ENCODE measurements around the gene TMEM51.
A peak's percentile ranks its signal among the peaks of the same experiment; 100 is the strongest.
"Not testable (repeated sequence)": the region's sequence is repeated elsewhere in the genome, so short reads cannot be mapped to it uniquely, and the experiment has no call there.

TMEM51 gene

DNA sequence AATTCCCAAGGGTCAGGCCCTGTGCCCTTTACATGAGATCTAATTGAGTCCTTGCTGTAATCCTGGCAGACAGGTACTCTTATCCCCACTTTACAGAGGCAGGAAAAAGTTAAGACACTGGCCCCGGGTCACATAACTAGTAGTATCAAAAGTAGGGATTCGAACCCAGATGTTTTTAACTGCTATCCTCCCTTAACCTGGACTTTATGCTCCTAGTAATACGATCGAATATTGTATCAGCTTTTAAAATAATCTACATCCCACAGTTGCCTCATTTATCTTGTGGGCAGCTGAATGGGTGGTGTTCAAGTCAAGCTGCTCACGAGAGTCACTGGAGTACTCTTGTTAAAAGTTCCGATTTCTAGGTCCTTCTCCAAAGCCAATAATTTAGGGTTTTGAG, 25.5 kb upstream of the TMEM51 start:
- DNase-seq (ENCODE audit: low read depth): no peak

DNA sequence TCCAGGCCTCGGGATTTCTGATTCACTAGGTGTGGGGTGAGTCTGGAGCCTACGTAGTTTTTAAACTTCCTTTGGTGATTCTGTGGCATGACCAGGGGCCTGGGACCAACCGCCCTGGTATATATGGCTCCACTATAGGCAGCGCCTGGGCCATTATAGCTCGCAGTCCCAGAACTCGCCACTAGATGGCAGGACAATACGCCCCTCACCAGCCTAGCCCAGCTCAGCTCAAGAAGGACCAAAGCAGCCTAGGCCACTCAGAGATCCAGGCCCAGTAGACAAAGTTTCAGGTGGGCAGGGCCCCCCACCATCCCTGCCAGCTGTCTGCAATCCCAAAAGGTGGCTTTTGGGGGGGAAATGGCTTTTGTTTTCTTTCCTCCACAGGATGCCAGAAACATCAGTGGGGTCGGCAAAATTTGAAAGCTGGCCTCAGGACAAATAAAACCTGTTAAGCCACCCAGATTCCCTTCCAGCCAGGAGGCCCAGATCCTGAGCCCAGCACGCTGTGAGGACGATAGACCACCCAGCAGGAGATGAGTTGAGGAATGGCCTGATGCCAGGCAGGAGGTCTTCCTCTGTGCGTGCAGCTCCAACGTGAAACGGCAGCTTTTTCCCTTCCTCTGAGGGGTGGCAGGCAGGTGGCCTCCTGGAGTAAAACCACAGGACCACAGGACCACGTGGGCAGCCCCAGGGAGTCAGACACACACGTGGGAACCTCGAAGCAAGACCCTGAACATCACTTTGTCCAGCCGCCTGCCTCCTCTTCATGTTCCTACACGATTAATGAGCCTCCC, 24.8 kb upstream of the TMEM51 start:
- DNase-seq (ENCODE audit: low read depth): peak; percentile 30

DNA sequence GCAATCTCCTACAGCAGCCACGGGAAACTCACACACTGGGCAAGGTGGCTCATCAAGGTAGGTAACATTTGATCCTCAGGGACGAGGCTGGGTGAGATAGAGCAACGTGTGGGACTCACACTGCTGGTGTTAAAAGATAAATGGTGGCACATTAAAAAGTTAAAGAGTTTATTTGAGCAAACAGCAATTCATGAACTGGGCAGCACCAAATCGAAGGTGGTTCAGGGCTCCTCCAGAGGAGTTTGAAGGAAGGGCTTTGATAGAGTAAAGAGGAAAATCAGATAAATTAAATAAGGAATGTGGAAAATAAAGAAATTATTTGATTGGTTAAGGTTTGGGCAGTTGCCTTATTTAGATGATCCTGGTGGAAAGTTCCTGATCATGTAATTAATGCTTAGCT, 23.6 kb upstream of the TMEM51 start:
- no peak for DNase-seq (ENCODE audit: low read depth)

DNA sequence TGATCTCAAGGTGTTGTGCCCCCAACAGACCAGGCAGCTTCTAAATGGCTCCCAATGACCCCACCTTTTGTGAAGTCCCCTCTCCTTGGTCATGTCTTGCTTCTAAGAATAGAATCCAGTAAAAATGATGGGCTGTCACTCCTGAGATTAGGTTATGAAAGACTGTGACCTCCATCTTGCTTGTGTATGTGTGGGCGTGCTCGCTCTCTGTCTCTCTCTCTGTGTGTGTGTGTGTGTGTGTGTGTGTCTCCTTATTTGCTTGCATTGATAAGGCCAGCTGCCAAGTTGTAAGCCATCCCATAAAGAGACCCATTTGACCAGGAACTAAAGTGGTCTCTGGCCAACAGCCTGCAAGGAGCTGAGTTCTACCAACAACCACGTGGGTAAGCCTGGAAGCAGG, 22.9 kb upstream of the TMEM51 start:
- DNase-seq (ENCODE audit: low read depth): no peak

DNA sequence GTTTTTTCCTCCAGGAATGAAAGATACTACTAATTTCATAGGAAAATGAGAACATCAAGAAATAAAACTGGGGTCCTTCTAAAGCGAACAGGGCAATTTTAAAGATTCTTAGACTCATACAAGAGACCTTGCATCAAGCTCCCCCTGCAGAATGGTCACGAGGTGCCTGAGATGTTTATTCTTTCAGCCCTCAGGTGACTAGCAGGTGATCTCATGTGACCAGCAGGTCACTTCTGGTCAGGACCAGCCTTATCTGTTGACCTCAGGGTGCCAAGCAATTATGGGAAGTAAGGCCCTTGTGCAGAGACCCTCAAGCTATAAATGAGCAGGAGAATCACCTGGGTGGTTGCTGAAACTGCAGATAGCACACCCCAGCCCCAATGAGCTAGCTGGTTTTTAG, 20.6 kb upstream of the TMEM51 start:
- no peak for DNase-seq (ENCODE audit: low read depth)

DNA sequence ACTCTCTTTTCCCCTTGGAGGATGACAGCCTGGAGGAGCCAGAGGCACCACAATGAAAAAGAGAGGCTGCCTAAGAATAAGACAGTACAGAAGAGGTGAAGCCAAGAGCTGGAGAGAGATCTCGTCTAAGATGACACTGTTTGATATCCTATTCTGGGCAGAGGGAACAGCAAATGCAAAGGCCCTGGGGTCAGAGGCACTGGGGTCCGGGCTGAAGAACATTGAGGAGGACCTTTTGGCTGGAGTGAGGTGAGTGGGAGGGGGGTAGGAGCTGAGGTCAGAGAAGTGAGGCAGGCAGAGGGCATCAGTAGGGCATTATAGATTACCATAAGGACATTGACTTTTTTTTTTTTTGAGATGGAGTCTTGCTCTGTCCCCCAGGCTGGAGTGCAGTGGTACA, 19.3 kb upstream of the TMEM51 start:
- DNase-seq (ENCODE audit: low read depth): no peak

DNA sequence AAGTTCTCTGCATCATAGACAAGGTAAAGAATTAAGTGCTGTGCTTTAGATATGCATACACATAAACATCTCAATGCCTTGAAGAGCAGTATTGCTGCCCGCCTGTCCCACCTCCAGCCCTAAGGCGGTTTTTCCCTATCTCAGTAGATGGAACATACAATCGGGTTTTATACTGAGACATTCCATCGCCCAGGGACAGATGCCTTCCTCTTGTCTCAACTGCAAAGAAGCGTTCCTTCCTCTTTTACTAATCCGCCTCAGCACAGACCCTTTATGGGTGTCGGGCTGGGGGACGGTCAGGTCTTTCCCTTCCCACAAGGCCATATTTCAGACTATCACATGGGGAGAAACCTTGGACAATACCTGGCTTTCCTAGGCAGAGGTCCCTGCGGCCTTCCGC, 17.9 kb upstream of the TMEM51 start:
- DNase-seq (ENCODE audit: low read depth): not testable (repeated sequence)

DNA sequence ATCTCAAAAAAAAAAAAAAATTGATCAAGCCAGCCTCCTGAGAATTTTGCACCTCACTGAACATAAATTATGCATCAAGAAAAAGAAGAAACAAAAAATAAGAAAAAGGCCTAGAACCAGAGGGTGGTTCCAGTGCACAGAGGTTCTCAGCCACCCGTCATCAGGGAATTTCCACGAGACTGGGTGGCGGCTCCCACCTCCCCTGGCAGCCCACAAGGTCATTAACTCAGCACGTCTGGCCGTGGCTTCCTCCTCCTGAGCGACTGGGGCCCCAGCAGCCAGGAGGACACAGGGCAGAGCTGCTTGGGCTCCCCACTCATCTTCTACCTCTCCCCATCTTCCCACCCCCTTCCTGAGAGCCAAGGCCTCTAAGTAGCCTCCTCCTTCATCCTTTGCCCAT, 15.7 kb upstream of the TMEM51 start:
- DNase-seq (ENCODE audit: low read depth): no peak

- DNase-seq (ENCODE audit: low read depth): no peak
Measured at GRCh38 chr1:15139654-15140350, 13.7 kb upstream of the TMEM51 start.

DNA sequence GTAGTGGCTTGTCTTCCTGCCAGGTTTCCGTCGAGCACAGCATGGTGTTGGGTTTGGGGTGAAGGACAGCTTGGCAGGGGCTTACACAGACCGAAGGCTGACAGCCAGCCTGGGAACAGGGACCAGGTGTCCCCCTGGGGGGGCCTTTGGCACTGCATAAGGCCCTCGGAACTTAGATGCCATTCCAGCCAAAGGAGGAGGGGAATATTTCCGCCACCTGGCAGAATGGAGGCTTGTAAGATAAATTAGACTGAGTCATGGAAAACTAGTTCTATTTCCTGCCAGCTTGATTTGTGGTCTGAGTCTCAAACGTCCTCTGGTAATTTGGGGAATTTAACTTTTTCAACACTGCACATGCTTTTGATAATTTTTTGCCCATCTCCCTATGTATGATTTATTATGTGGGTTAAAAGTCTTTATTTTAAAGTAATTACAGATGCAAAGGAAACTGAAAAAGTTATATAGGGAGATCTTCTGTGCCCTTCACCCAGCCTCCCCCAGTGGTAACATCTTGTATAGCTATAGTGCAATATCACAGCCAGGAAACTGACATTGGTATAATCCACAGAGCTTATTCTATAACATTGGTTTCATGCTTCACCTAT, 11.5 kb upstream of the TMEM51 start:
- DNase-seq (ENCODE audit: low read depth): peak; percentile 26

- no peak for DNase-seq (ENCODE audit: low read depth)
Measured at GRCh38 chr1:15145327-15145726, 8.2 kb upstream of the TMEM51 start.

GRCh38 chr1:15146142-15146680, 7.3 kb upstream of the TMEM51 start:
- no peak for DNase-seq (ENCODE audit: low read depth)

- no peak for DNase-seq (ENCODE audit: low read depth)
Measured at GRCh38 chr1:15146971-15147376, 6.6 kb upstream of the TMEM51 start.

GRCh38 chr1:15148004-15148403, 5.5 kb upstream of the TMEM51 start:
- DNase-seq (ENCODE audit: low read depth): no peak

- no peak for DNase-seq (ENCODE audit: low read depth)
Measured at GRCh38 chr1:15148475-15148874, 5.1 kb upstream of the TMEM51 start.

DNA sequence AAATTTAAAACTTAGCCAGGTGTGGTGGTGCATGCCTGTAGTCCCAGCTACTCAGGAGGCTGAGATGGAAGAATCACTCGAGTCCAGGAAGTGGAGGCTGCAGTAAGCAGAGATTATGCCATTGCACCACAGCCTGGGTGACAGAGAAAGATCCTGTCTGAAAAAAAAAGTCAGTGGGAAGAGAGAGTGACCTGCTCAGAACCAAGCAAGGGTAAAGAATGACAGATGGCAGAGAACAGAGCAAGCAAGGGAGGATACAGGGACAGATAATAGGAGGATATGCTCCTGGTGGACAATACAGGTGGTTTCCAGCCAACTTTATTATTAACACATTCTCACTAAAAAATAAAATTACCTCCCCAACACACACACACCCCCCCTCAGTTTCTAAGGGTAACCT, 4.6 kb upstream of the TMEM51 start:
- no peak for DNase-seq (ENCODE audit: low read depth)

DNA sequence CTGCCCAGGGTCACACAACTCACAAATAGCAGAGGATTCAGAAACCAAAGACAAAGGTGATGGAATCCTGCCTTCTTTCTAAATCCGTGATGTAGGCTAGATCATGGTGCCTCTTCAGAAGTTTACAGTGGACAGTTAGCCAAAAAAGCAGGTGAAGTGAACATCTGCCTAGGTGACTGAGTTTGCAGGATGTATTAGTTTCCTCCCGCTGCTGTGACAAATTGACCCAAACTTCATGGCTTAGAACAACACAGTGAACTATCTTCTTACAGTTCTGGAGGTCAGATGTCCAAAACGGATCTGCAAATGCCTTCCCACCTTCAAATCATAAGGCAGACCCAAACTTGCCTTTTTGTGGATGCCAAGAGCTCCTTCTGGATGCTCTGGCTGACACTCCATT, 3.2 kb upstream of the TMEM51 start:
- no peak for DNase-seq (ENCODE audit: low read depth)

- no peak for DNase-seq (ENCODE audit: low read depth)
Measured at GRCh38 chr1:15151377-15151806, 2.2 kb upstream of the TMEM51 start.

DNA sequence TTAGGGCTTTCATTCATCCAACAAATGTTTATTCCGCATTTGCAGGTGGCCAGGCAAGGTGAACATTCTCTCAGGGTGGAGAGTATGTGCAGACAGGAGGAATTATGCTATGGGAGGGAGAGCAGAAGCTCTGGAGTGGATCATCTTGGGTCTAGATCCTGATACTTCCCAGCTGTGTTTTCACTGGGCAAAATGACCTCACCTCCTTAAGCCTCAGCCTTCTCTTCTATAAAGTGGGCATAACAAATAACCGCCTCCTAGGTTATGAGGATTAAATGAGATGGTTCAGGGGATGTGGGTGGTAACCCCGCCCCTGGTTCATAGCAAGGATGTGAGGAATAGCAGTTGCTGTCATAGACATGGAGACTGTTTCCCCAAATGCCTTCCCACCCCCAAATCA, 1.7 kb upstream of the TMEM51 start:
- DNase-seq (ENCODE audit: low read depth): no peak

DNA sequence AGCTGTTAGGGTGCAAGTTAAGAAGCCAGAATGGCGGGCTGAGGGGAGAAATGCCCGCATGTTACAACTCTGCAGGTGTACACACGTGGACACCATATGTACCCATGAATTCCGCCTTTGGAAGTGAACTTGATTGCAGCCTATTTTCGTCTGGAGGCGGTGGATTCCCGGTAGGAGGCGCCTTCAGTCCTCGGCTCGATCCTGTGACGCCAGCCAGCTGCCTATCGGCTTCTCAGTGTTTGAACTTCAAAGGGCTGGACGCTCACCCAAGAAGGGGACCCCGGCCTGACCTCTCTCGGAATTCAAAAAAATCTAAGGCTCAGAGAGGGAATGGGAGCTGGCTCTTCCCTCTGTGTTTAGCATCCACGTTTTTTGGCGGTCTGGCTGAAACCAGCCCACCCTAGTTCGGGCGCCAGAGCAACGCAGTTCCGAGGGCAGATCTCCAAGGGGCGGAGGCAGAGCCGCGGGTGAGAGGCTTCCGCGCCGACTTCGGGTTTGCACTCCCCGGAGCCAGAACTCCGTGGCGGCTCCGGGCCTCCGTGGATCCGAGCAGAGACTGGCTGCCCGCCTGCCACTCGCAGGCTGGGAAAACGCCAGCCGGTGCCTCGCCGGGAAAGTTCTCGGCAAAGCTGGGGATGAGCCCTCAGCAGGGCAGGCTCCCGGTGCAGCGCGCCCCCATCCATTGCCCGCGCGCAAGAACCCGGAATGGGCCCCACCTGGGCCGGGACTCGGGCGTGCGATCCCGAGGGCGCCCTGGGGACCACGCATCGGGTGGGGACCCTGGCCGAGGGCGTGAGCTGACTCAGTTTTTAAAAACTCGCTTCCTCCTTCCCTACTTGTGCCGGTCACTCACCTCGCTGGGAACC, 996 bp upstream of the TMEM51 start:
- peak; percentile 67 for DNase-seq (ENCODE audit: low read depth)

GRCh38 chr1:15153842-15154479, 414 bp downstream of the TMEM51 start:
- no peak for DNase-seq (ENCODE audit: low read depth)
